Omental fat pad (tissue), 4 donors: Measurements from ENCODE around the gene SLC41A2. TPM values are rescaled to one million over a fixed set of nuclear protein-coding genes. Genes with fewer than 3 reads are reported as not detected.
A peak's percentile ranks its signal among the peaks of the same experiment; 100 is the strongest.

Experiments
- ATAC-seq: fragments of 150-250 bp; one replicate; pipeline ENCODE4 v1.9.1; 2016; ENCODE audit warnings: mild to moderate bottlenecking, moderate library complexity; ENCODE audit not compliant: low FRiP score
- DNase-seq: peaks from one replicate; pipeline ENCODE4 v3.0.0-alpha.2; 2019; ENCODE audit warnings: low spot score
- CTCF ChIP-seq, 3 donors: fragments of 450-650 bp; IDR thresholded peaks; one replicate each; pipeline ENCODE4 v1.5.1; 2016 to 2017; ENCODE audit warnings: antibody characterized with exemption in 3 of 3, mild to moderate bottlenecking in 3 of 3, moderate library complexity in 2 of 3
- total RNA-seq, 4 donors: library from RNA; depleted of rRNA; stranded (reverse); fragments of >200 nt; gene quantifications; one replicate each; pipeline ENCODE4 v1.1.0, GENCODE V29; 2016

The SLC41A2 gene
- total RNA-seq, 4 donors from 2014 or later, result 38.6 to 67.4 (median 60.0) TPM

DNA sequence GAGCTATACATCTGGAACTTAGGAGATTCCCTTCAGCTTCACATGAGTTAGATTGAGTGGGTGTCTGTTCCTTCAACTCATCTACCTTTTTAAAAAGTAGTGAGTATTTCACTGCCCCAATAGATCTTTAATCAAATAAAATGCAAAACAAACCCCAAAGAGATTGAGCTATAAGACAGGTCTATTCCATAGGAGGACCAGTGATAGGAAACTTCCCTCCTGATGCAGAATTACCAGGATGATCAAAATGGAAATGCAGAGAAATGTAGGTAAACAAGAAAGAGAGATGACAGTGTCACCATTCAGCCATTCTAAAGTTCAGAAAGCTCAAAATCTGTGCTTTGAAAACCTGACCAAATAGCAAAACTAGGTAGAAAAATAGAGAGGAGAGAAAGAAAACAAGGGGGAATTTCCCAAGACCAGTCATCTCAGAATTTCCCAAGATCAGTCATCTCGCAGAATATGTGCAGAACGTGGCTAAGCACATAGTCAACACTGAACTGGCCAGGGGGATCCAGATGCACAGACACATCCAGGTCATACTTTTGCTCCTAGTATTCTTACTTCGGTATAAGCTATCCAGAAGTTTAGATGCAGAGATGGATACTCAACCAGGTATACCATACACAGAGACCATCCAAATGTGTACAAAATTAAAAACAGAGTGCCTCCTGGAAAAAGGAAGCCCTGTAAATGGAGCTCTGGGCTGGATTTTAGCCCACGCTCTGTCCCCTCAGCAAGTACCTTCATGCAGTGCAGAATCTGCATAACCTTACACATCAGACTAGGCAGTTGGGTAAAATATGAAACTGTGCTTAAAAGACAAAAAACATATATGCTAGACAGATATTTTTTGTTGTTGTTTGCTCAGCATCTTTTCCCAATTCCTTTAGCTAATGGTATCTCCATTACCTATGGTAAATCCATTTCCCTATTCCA lies 27.4 kb downstream of the SLC41A2 start:
- ATAC-seq (peak; percentile 75), DNase-seq (no peak)
- TF ChIP-seq CTCF (IDR thresholded peaks at IDR 0.05), result no peak

- ATAC-seq (no peak), DNase-seq (no peak)
- TF ChIP-seq CTCF (IDR thresholded peaks at IDR 0.05), result no peak
These were observed 28.1 kb downstream of the SLC41A2 start for GRCh38 chr12:104929977-104930376.

DNA sequence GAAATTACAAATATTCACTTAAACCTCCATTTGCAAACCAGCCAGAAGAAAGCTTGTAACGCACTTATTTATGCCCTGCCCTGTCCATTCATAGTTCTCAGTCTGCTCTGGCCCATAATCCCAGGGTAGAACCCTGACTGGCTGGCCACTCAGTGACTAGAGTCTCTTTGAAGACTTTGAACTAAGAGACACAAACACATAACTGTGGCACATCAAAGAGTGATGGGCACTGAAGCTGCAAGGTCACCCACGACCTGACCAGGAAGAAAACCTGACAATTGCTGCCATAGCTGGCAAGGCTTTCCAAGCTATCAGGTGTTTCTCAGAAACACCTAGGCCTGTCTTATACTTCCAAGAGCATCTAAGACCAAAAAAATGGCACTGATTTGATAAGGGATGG lies 28.7 kb downstream of the SLC41A2 start:
- no peak for TF ChIP-seq CTCF (IDR thresholded peaks at IDR 0.05)
- DNase-seq (no peak), ATAC-seq (no peak)

- no peak for DNase-seq
- no peak for ATAC-seq
- no peak for TF ChIP-seq CTCF (IDR thresholded peaks at IDR 0.05)
These were observed 29.9 kb downstream of the SLC41A2 start for GRCh38 chr12:104928036-104928745.

DNA sequence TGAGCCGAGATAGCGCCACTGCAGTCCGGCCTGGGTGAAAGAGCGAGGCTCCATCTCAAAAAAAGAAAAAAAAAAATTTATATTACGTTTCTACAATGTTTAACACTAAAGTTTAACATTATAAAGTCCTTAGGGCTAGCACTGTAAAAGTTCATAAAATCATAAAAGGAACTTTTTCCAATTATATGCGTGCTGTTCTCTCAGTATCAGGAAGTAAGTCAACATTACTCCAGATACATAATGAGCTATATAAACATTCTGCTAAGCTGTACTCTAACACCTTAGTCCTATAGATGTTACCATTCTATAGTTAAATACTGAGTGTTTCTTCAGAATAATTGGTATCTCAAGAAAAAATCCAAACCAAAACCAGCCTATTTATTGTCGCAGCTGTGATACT lies 32.6 kb downstream of the SLC41A2 start:
- TF ChIP-seq CTCF (IDR thresholded peaks at IDR 0.05), result no peak
- DNase-seq (no peak), ATAC-seq (no peak)

GRCh38 chr12:104921340-104921739 lies 36.8 kb downstream of the SLC41A2 start:
- ATAC-seq, result no peak
- no peak for DNase-seq
- no peak for TF ChIP-seq CTCF (IDR thresholded peaks at IDR 0.05)
